Kidney (tissue), 14 donors: ENCODE results near the gene GOLT1A. TPM values are rescaled to one million over a fixed set of nuclear protein-coding genes. Genes with fewer than 3 reads are reported as not detected.
A peak's percentile ranks its signal among the peaks of the same experiment; 100 is the strongest.

Experiments
- DNase-seq, 5 donors: peaks; one replicate each; pipeline ENCODE4 v3.0.0-alpha.2; 2013 to 2020
- FAIRE-seq: peaks from 2 replicates; lab custom pipeline; 2012; peaks lifted over from hg19 to GRCh38; lab: Jason Lieb, UNC
- H3K27ac ChIP-seq, 2 donors: one replicate each; pipeline ENCODE4 v1.7.0; 2013; ENCODE audit warnings: low read depth in 2 of 2, low read length in 2 of 2, inconsistent platforms in 1 of 2
- H3K27me3 ChIP-seq: one replicate; pipeline ENCODE4 v1.7.1; 2013; ENCODE audit warnings: low read length, inconsistent platforms; ENCODE audit not compliant: control insufficient read depth, insufficient read depth
- H3K36me3 ChIP-seq, 3 donors: one replicate each; pipeline versions ENCODE4 v1.7.0 to v1.7.1; 2013; ENCODE audit warnings: low read length in 3 of 3, control low read depth in 1 of 3, inconsistent platforms in 1 of 3; ENCODE audit not compliant: insufficient read depth in 3 of 3, control insufficient read depth in 2 of 3
- H3K4me1 ChIP-seq, 3 donors: one replicate each; pipeline versions ENCODE4 v1.7.0 to v1.7.1; 2013; ENCODE audit warnings: low read length in 3 of 3, inconsistent platforms in 1 of 3, low read depth in 1 of 3; ENCODE audit not compliant: control insufficient read depth in 2 of 3, insufficient read depth in 2 of 3
- H3K4me3 ChIP-seq, 3 donors: one replicate each; pipeline versions ENCODE4 v1.7.0 to v1.8.1; 2013; ENCODE audit warnings: low read length in 3 of 3, control low read depth in 1 of 3, inconsistent platforms in 1 of 3
- H3K9ac ChIP-seq, 3 donors: one replicate each; pipeline versions ENCODE4 v1.7.0 to v1.7.1; 2013; ENCODE audit warnings: low read length in 3 of 3, control low read depth in 1 of 3, inconsistent platforms in 1 of 3
- H3K9me3 ChIP-seq, 3 donors: one replicate each; pipeline versions ENCODE4 v1.7.0 to v1.7.1; 2013; ENCODE audit warnings: low read length in 3 of 3, control low read depth in 1 of 3, inconsistent platforms in 1 of 3; ENCODE audit not compliant: control insufficient read depth in 2 of 3, insufficient read depth in 1 of 3
- CTCF ChIP-seq: IDR thresholded peaks from 3 replicates; pipeline ENCODE4 v1.5.1; 2012; ENCODE audit warnings: mild to moderate bottlenecking, moderate library complexity, borderline replicate concordance; ENCODE audit not compliant: insufficient read depth; ENCODE audit errors: extremely low read depth
- intact Hi-C: fragments of 100-400 bp; cut with DNase I; formaldehyde crosslinking; loops from one replicate; pipeline ENCODE4 v1.11.1; 2022
- polyA plus RNA-seq: library from polyadenylated mRNA; stranded (reverse); fragments of 350-450 nt; fragmentation: Illumina TruSeq; extraction: RNeasy Lipid Tissue Mini Kit (QIAGEN cat#74804); gene quantifications from one replicate; pipeline ENCODE4 v1.2.3, GENCODE V29; 2014; ENCODE audit warnings: low read depth, low replicate concordance; ENCODE audit not compliant: insufficient read depth
- total RNA-seq: library from RNA; stranded (reverse); fragmentation: NEBNext Ultra II Directional; extraction: Animal tissue kit (Norgen Biotek cat#: 25700); gene quantifications from one replicate; pipeline ENCODE4 v1.2.1, GENCODE V29; 2021
- donor health status: control.
- donor health status: control.
- donor health status: control.
- donor health status: control.
- donor health status: control.
- donor health status: DM: yes; HTN: yes; CAD: no.
- donor health status: Normal renal cell carcinoma (clear cell type).

Gene GOLT1A
- total and polyA plus RNA-seq, 2 donors from 2014 or later = 8.9 to 47.7 TPM

GRCh38 chr1:204178487-204179281 lies 35.1 kb downstream of the GOLT1A start:
- peak in 1 of 5 donors; percentile 55 for DNase-seq

GRCh38 chr1:204177133-204177532 lies 36.7 kb downstream of the GOLT1A start:
- no peak for TF ChIP-seq CTCF
- no peaks in the 10 kb centered on the region for H3K4me1 ChIP-seq
- H3K27ac ChIP-seq = no peak overlapping the region
- no peaks in the 10 kb centered on the region for H3K27me3 ChIP-seq
- FAIRE-seq (no peak), DNase-seq (no peak)
- intact Hi-C loops = no loop called here
- H3K9me3 ChIP-seq = no peaks in the 10 kb centered on the region
- H3K36me3 ChIP-seq = no peaks in the 10 kb centered on the region
- H3K9ac ChIP-seq = no peak overlapping the region
- no peak overlapping the region for H3K4me3 ChIP-seq

More at GRCh38 chr1:204178487-204179281, 35.1 kb downstream of the GOLT1A start:
- no peaks in the 10 kb centered on the region for H3K27me3 ChIP-seq
- no peak for TF ChIP-seq CTCF
- H3K4me1 ChIP-seq = no peaks in the 10 kb centered on the region
- H3K9ac ChIP-seq = no peak overlapping the region
- FAIRE-seq = no peak
- no peak overlapping the region for H3K27ac ChIP-seq
- no peaks in the 10 kb centered on the region for H3K9me3 ChIP-seq
- no peaks in the 10 kb centered on the region for H3K36me3 ChIP-seq
- no peak overlapping the region for H3K4me3 ChIP-seq
- intact Hi-C loops = no loop called here

GRCh38 chr1:204176049-204176448 lies 37.7 kb downstream of the GOLT1A start:
- no peak for DNase-seq
- Histone ChIP-seq H3K27ac (no peak overlapping the region), H3K9me3 (no peaks in the 10 kb centered on the region), H3K4me1 (no peaks in the 10 kb centered on the region), H3K4me3 (no peak overlapping the region), H3K27me3 (no peaks in the 10 kb centered on the region), H3K9ac (no peak overlapping the region), H3K36me3 (no peaks in the 10 kb centered on the region)
- no peak for FAIRE-seq
- TF ChIP-seq CTCF = no peak
- intact Hi-C loops = no loop called here
